ENCODE measurements around the gene PCNT.

DNA sequence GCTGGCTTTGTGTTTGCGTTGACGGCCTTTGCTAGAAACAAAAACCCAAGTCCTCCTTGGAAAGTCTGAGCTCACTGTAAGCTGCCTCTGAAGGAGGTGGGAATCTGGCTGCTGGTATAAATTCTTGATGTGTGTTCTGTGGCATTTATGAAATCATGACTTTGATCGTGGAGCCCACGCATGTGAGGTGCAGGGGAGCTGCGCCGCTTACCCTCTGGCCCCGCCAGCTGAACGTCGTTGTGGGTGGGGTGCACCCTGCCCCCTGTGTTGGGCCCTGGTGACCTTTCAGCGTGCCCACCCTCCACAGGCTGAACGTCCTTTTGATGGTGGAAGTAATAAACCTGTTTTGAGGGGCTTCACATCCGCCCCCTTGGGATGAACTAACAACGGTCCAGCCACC, 113.6 kb downstream of the PCNT start:
- TF ChIP-seq, protein P1, sequence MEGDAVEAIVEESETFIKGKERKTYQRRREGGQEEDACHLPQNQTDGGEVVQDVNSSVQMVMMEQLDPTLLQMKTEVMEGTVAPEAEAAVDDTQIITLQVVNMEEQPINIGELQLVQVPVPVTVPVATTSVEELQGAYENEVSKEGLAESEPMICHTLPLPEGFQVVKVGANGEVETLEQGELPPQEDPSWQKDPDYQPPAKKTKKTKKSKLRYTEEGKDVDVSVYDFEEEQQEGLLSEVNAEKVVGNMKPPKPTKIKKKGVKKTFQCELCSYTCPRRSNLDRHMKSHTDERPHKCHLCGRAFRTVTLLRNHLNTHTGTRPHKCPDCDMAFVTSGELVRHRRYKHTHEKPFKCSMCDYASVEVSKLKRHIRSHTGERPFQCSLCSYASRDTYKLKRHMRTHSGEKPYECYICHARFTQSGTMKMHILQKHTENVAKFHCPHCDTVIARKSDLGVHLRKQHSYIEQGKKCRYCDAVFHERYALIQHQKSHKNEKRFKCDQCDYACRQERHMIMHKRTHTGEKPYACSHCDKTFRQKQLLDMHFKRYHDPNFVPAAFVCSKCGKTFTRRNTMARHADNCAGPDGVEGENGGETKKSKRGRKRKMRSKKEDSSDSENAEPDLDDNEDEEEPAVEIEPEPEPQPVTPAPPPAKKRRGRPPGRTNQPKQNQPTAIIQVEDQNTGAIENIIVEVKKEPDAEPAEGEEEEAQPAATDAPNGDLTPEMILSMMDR (IDR thresholded peaks at IDR 0.05; ENCODE audit: poor library complexity, severe bottlenecking): no peak
- TF ChIP-seq EZH2 (IDR thresholded peaks at IDR 0.05; ENCODE audit: borderline replicate concordance, insufficient read depth, low read length, poor library complexity, severe bottlenecking): no peak
- TF ChIP-seq RAD21 (conservative IDR thresholded peaks at IDR 0.05): no peak
- TF ChIP-seq, protein P2, sequence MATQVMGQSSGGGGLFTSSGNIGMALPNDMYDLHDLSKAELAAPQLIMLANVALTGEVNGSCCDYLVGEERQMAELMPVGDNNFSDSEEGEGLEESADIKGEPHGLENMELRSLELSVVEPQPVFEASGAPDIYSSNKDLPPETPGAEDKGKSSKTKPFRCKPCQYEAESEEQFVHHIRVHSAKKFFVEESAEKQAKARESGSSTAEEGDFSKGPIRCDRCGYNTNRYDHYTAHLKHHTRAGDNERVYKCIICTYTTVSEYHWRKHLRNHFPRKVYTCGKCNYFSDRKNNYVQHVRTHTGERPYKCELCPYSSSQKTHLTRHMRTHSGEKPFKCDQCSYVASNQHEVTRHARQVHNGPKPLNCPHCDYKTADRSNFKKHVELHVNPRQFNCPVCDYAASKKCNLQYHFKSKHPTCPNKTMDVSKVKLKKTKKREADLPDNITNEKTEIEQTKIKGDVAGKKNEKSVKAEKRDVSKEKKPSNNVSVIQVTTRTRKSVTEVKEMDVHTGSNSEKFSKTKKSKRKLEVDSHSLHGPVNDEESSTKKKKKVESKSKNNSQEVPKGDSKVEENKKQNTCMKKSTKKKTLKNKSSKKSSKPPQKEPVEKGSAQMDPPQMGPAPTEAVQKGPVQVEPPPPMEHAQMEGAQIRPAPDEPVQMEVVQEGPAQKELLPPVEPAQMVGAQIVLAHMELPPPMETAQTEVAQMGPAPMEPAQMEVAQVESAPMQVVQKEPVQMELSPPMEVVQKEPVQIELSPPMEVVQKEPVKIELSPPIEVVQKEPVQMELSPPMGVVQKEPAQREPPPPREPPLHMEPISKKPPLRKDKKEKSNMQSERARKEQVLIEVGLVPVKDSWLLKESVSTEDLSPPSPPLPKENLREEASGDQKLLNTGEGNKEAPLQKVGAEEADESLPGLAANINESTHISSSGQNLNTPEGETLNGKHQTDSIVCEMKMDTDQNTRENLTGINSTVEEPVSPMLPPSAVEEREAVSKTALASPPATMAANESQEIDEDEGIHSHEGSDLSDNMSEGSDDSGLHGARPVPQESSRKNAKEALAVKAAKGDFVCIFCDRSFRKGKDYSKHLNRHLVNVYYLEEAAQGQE (IDR thresholded peaks at IDR 0.05; ENCODE audit: borderline replicate concordance): no peak
- no peak for TF ChIP-seq POLR2AphosphoS5 (IDR thresholded peaks at IDR 0.05)
- no peak for TF ChIP-seq EP300 (conservative IDR thresholded peaks at IDR 0.05; ENCODE audit: poor library complexity, severe bottlenecking)
- TF ChIP-seq MXI1 (conservative IDR thresholded peaks at IDR 0.05; ENCODE audit: poor library complexity, severe bottlenecking): no peak
- no peak for TF ChIP-seq SMC3 (conservative IDR thresholded peaks at IDR 0.05; ENCODE audit: poor library complexity)
